Breast epithelium (tissue), 4 donors: ENCODE results near the gene HSD11B1. TPM values are rescaled to one million over a fixed set of nuclear protein-coding genes. Genes with fewer than 3 reads are reported as not detected.

Source experiments
- DNase-seq, 2 donors: peaks; one replicate each; pipeline ENCODE4 v3.0.0-alpha.2; 2019; ENCODE audit warnings: low spot score in 2 of 2
- H3K27ac ChIP-seq, 2 donors: fragments of 200-600 bp; sonication (generic) in 1 of 2; one replicate each; pipeline ENCODE4 v1.5.1; 2016 to 2019; ENCODE audit warnings: mild to moderate bottlenecking in 1 of 2
- H3K27me3 ChIP-seq, 2 donors: fragments of 200-600 bp; sonication (generic) in 1 of 2; one replicate each; pipeline versions ENCODE4 v1.5.1 to v1.6.0; 2017 to 2019; ENCODE audit warnings: control low read depth in 1 of 2, mild to moderate bottlenecking in 1 of 2
- H3K36me3 ChIP-seq: fragments of 200-600 bp; one replicate; pipeline ENCODE4 v1.5.1; 2019
- H3K4me1 ChIP-seq, 2 donors: fragments of 200-600 bp; sonication (generic); one replicate each; pipeline ENCODE4 v1.5.1; 2016 to 2019; ENCODE audit warnings: control low read depth in 1 of 2
- H3K4me3 ChIP-seq, 3 donors: fragments of 200-600 bp; sonication (generic); 1 replicate in 2 of 3; 2 replicates in 1 of 3; pipeline ENCODE4 v1.5.1; 2016 to 2019; ENCODE audit warnings: mild to moderate bottlenecking in 3 of 3, moderate library complexity in 2 of 3
- H3K9me3 ChIP-seq, 2 donors: fragments of 200-600 bp; sonication (generic) in 1 of 2; one replicate each; pipeline ENCODE4 v1.5.1; 2016 to 2019; ENCODE audit warnings: control low read depth in 1 of 2
- CTCF ChIP-seq, 3 donors: fragments of 450-650 bp; IDR thresholded peaks; one replicate each; pipeline ENCODE4 v1.5.1; 2016 to 2017; ENCODE audit warnings: antibody characterized with exemption in 3 of 3, mild to moderate bottlenecking in 3 of 3, moderate library complexity in 3 of 3
- POLR2A ChIP-seq: fragments of 450-650 bp; IDR thresholded peaks from one replicate; pipeline ENCODE4 v1.6.1; 2016; ENCODE audit warnings: antibody characterized with exemption, mild to moderate bottlenecking, moderate library complexity
- POLR2AphosphoS5 ChIP-seq, 3 donors: sonication (generic); formaldehyde crosslinking; IDR thresholded peaks; one replicate each; pipeline ENCODE4 v1.6.1; 2017; ENCODE audit warnings: antibody characterized with exemption in 3 of 3
- intact Hi-C: fragments of 100-400 bp; cut with DNase I; formaldehyde crosslinking; loops from one replicate; pipeline ENCODE4 v1.15.1; 2023; ENCODE audit warnings: low total_unique reads
- total RNA-seq, 3 donors: library from RNA; depleted of rRNA; stranded (reverse); fragments of >200 nt; gene quantifications; one replicate each; pipeline ENCODE4 v1.1.0, GENCODE V29; 2016

The HSD11B1 gene
- total RNA-seq, 3 donors from 2014 or later, result 0.88 to 90.1 (median 7.5) TPM

GRCh38 chr1:209723756-209724693 is 19.4 kb downstream of the HSD11B1 start:
- H3K27ac ChIP-seq, result no peak overlapping the region
- H3K36me3 ChIP-seq, result no peaks in the 10 kb centered on the region
- no peaks in the 10 kb centered on the region for H3K9me3 ChIP-seq
- H3K4me1 ChIP-seq, result no peaks in the 10 kb centered on the region
- H3K4me3 ChIP-seq, result no peak overlapping the region
- H3K27me3 ChIP-seq, result no peaks in the 10 kb centered on the region
- no peak for TF ChIP-seq POLR2AphosphoS5 (IDR thresholded peaks at IDR 0.05)
- TF ChIP-seq POLR2A, result no peak
- no peak for TF ChIP-seq CTCF (IDR thresholded peaks at IDR 0.05)
- no peak for DNase-seq
- intact Hi-C loops, result no loop called here

- Histone ChIP-seq H3K9me3 (no peaks in the 10 kb centered on the region), H3K27me3 (no peaks in the 10 kb centered on the region), H3K27ac (no peak overlapping the region), H3K4me3 (no peak overlapping the region), H3K36me3 (no peaks in the 10 kb centered on the region), H3K4me1 (no peaks in the 10 kb centered on the region)
- DNase-seq, result no peak
- TF ChIP-seq CTCF (IDR thresholded peaks at IDR 0.05), result no peak
- no peak for TF ChIP-seq POLR2AphosphoS5 (IDR thresholded peaks at IDR 0.05)
- no peak for TF ChIP-seq POLR2A
- intact Hi-C loops, result no loop called here
Measured at GRCh38 chr1:209727286-209727685, 22.6 kb downstream of the HSD11B1 start.

- no peaks in the 10 kb centered on the region for H3K9me3 ChIP-seq
- H3K27me3 ChIP-seq, result no peaks in the 10 kb centered on the region
- no peak for TF ChIP-seq CTCF (IDR thresholded peaks at IDR 0.05)
- no peak for TF ChIP-seq POLR2A
- no peak for TF ChIP-seq POLR2AphosphoS5 (IDR thresholded peaks at IDR 0.05)
- no peak overlapping the region for H3K4me3 ChIP-seq
- no peak overlapping the region for H3K27ac ChIP-seq
- no peak for DNase-seq
- no peaks in the 10 kb centered on the region for H3K36me3 ChIP-seq
- intact Hi-C loops, result no loop called here
- H3K4me1 ChIP-seq, result no peaks in the 10 kb centered on the region
Measured at GRCh38 chr1:209727785-209728184, 23.1 kb downstream of the HSD11B1 start.

GRCh38 chr1:209728466-209728865 is 23.8 kb downstream of the HSD11B1 start:
- no peak for DNase-seq
- TF ChIP-seq POLR2A (no peak), CTCF (IDR thresholded peaks at IDR 0.05) (no peak), POLR2AphosphoS5 (IDR thresholded peaks at IDR 0.05) (no peak)
- intact Hi-C loops, result no loop called here
- no peaks in the 10 kb centered on the region for H3K27me3 ChIP-seq
- H3K9me3 ChIP-seq, result no peaks in the 10 kb centered on the region
- no peak overlapping the region for H3K27ac ChIP-seq
- no peak overlapping the region for H3K4me3 ChIP-seq
- no peaks in the 10 kb centered on the region for H3K36me3 ChIP-seq
- no peaks in the 10 kb centered on the region for H3K4me1 ChIP-seq

- no peak for DNase-seq
- Histone ChIP-seq H3K27ac (no peak overlapping the region), H3K9me3 (no peaks in the 10 kb centered on the region), H3K27me3 (no peaks in the 10 kb centered on the region), H3K36me3 (no peaks in the 10 kb centered on the region), H3K4me3 (no peak overlapping the region), H3K4me1 (no peaks in the 10 kb centered on the region)
- intact Hi-C loops, result no loop called here
- no peak for TF ChIP-seq POLR2AphosphoS5 (IDR thresholded peaks at IDR 0.05)
- no peak for TF ChIP-seq CTCF (IDR thresholded peaks at IDR 0.05)
- no peak for TF ChIP-seq POLR2A
Measured at GRCh38 chr1:209729436-209729835, 24.8 kb downstream of the HSD11B1 start.
